ENCODE measurements around the gene ZNF282.

ZNF282 gene

DNA sequence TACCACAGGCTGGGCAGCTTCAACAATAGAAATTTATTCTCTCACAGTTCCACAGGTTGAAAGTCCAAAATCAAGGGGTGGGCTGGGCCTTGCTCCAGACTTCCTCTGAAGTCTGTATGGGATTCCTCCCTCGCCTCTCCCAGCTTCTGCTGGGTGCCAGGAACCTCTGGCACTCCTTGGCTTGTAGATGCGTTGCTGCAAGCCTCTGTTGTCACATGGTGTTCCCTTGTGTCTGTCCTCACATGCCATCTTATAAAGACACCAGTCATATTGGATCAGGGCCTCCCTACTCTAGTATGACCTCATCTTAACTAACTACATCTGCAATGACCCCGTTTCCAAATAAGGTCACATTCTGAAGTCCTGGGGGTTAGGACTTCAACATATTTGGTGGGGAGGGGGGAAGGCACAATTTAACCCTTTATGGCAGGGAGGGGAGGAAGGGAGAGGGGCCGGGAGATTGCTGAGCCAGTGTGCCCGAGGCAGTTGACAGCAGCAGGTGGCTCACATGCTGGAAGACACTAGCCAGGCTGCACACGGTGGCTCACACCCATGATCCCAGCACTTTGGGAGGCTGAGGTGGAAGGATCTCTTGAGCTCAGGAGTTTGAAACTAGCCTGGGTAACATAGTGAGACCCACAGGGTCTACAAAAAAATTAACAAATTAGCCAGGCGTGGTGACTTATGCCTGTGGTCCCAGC lies 18.8 kb downstream of the ZNF282 start:
- H3K4me2 ChIP-seq (ENCODE audit: low read length) = no peak overlapping the region
- no peaks in the 10 kb centered on the region for H3K9me3 ChIP-seq (ENCODE audit: insufficient read depth, low read length)
- H3K27ac ChIP-seq (ENCODE audit: low read length) = no peak overlapping the region
- H3K9ac ChIP-seq (ENCODE audit: low read length) = no peak overlapping the region
- no peak overlapping the region for H3K4me3 ChIP-seq (ENCODE audit: low read length)
- no peak for TF ChIP-seq EZH2phosphoT487 (IDR thresholded peaks at IDR 0.05; ENCODE audit: low read depth)
- TF ChIP-seq, protein P1, sequence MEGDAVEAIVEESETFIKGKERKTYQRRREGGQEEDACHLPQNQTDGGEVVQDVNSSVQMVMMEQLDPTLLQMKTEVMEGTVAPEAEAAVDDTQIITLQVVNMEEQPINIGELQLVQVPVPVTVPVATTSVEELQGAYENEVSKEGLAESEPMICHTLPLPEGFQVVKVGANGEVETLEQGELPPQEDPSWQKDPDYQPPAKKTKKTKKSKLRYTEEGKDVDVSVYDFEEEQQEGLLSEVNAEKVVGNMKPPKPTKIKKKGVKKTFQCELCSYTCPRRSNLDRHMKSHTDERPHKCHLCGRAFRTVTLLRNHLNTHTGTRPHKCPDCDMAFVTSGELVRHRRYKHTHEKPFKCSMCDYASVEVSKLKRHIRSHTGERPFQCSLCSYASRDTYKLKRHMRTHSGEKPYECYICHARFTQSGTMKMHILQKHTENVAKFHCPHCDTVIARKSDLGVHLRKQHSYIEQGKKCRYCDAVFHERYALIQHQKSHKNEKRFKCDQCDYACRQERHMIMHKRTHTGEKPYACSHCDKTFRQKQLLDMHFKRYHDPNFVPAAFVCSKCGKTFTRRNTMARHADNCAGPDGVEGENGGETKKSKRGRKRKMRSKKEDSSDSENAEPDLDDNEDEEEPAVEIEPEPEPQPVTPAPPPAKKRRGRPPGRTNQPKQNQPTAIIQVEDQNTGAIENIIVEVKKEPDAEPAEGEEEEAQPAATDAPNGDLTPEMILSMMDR (IDR thresholded peaks at IDR 0.05; ENCODE audit: low read depth, low read length) = no peak
- peaks cover 75% of the 10 kb centered on the region for H3K36me3 ChIP-seq (replicated peaks; ENCODE audit: low read depth, low read length)
- no peaks in the 10 kb centered on the region for H3K4me1 ChIP-seq (ENCODE audit: low read length)
- H3K79me2 ChIP-seq (ENCODE audit: low read length) = no peaks in the 10 kb centered on the region
- no peak overlapping the region for H2AFZ ChIP-seq (ENCODE audit: low read depth, low read length)
- no peaks in the 10 kb centered on the region for H4K20me1 ChIP-seq (ENCODE audit: insufficient read depth, low read length)
- no peaks in the 10 kb centered on the region for H3K27me3 ChIP-seq (ENCODE audit: low read depth, low read length)

DNA sequence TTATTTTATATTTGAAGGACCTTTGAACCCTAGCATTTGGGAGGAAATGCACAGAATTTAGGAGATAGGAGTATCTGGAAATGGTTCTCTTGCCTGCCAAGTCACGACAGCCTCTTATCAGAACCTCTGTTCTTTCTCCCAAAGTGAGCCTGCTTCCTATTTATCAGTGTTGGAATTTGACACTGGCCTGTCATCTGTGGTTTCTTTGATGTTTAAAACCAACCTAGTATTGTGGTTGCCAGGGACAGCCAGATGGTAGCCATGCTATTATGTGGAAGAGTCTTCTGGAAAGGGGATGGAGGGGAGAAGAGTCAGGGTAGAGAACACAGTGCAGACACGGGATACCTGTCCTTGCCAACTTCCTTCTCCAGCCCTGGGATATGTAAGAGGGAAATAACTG lies 21.1 kb downstream of the ZNF282 start:
- Histone ChIP-seq H3K27ac (ENCODE audit: low read length) (no peak overlapping the region), H3K9ac (ENCODE audit: low read length) (no peak overlapping the region), H4K20me1 (ENCODE audit: insufficient read depth, low read length) (no peaks in the 10 kb centered on the region), H3K79me2 (ENCODE audit: low read length) (no peaks in the 10 kb centered on the region), H2AFZ (ENCODE audit: low read depth, low read length) (no peak overlapping the region), H3K27me3 (ENCODE audit: low read depth, low read length) (no peaks in the 10 kb centered on the region), H3K4me3 (ENCODE audit: low read length) (no peak overlapping the region), H3K36me3 (replicated peaks; ENCODE audit: low read depth, low read length) (peaks cover 61% of the 10 kb centered on the region), H3K4me1 (ENCODE audit: low read length) (no peaks in the 10 kb centered on the region), H3K4me2 (ENCODE audit: low read length) (no peak overlapping the region), H3K9me3 (ENCODE audit: insufficient read depth, low read length) (no peaks in the 10 kb centered on the region)
- TF ChIP-seq, protein P1 (IDR thresholded peaks at IDR 0.05; ENCODE audit: low read depth, low read length) = no peak

DNA sequence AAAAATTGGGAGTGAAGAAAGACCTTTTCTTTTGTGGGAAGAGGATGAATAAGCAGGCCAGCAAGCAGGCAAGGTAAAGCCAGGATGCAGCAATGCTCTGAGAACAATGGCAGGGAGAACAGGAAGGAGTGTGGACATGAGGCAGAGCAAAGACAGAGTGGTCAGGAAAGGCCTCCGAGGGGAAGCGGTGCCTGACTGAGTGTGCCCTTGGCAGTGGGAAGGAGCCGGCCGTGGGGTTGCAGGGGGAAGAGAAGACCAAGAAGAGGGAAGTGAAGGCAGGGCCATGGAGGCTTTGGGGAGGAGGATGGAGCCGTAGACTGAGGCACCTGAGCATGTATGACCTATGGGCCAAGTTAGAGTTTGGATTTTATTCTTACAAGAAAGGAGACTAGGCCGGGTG lies 22.2 kb downstream of the ZNF282 start:
- H3K27ac ChIP-seq (ENCODE audit: low read length) = no peak overlapping the region
- peaks cover 56% of the 10 kb centered on the region for H3K36me3 ChIP-seq (replicated peaks; ENCODE audit: low read depth, low read length)
- TF ChIP-seq EZH2phosphoT487 (IDR thresholded peaks at IDR 0.05; ENCODE audit: low read depth) = no peak
- TF ChIP-seq, protein P1 (IDR thresholded peaks at IDR 0.05; ENCODE audit: low read depth, low read length) = no peak
- H2AFZ ChIP-seq (ENCODE audit: low read depth, low read length) = no peak overlapping the region
- H3K9ac ChIP-seq (ENCODE audit: low read length) = no peak overlapping the region
- H3K4me1 ChIP-seq (ENCODE audit: low read length) = no peaks in the 10 kb centered on the region
- no peaks in the 10 kb centered on the region for H3K9me3 ChIP-seq (ENCODE audit: insufficient read depth, low read length)
- H3K4me3 ChIP-seq (ENCODE audit: low read length) = no peak overlapping the region
- H3K79me2 ChIP-seq (ENCODE audit: low read length) = no peaks in the 10 kb centered on the region
- no peaks in the 10 kb centered on the region for H4K20me1 ChIP-seq (ENCODE audit: insufficient read depth, low read length)
- H3K27me3 ChIP-seq (ENCODE audit: low read depth, low read length) = no peaks in the 10 kb centered on the region
- no peak overlapping the region for H3K4me2 ChIP-seq (ENCODE audit: low read length)

DNA sequence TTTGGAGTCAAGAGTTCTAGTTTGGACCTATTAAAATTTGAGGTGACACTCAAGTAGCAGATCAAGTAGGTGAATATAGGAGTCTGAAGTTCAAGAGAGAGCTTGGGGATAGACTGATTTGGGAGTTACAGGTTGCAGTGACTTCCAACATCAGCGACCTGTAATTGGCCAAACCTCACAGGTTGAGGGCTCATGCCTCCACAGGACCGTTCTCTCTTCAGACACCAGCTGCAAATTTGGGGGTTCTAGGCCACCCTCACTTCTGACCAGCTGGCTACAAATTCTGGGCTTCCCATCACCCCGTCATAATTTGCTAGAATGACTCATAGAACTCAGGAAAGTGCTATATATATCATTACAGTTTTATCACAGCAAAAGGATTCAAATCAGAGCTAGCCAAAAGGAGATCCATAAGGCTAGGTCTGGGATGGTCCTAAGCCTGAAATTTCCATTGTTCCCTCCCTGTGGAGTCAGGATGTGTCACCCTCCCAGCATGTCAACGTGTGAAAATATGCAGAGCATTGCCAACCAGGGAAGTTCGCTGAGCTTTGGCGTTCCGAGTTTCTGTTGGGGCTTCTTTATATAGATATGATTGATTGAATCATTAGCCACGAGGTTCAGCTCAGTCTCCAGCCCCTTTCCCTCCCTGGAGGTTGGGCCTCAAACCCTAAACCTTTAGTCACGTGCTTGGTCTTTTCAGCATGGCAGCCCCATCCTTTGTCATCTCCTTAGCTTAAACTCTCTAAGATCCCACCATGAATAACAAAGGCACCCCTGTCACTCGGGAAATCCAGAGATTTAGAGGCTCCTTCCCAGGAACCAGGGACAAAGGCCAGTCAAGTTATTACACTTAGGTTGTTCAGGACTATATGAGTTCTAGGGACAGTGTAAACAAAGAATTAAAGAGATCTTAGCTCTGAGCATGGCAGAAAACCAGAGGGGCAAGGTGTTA lies 23.4 kb downstream of the ZNF282 start:
- Histone ChIP-seq H3K9ac (ENCODE audit: low read length) (no peak overlapping the region), H3K79me2 (ENCODE audit: low read length) (no peaks in the 10 kb centered on the region), H3K36me3 (replicated peaks; ENCODE audit: low read depth, low read length) (peaks cover 48% of the 10 kb centered on the region), H3K27me3 (ENCODE audit: low read depth, low read length) (no peaks in the 10 kb centered on the region), H4K20me1 (ENCODE audit: insufficient read depth, low read length) (no peaks in the 10 kb centered on the region), H3K4me2 (ENCODE audit: low read length) (no peak overlapping the region), H3K4me3 (ENCODE audit: low read length) (no peak overlapping the region), H3K27ac (ENCODE audit: low read length) (no peak overlapping the region), H2AFZ (ENCODE audit: low read depth, low read length) (no peak overlapping the region), H3K9me3 (ENCODE audit: insufficient read depth, low read length) (no peaks in the 10 kb centered on the region), H3K4me1 (ENCODE audit: low read length) (no peaks in the 10 kb centered on the region)
- TF ChIP-seq, protein P1 (IDR thresholded peaks at IDR 0.05; ENCODE audit: low read depth, low read length) = no peak
- no peak for TF ChIP-seq EZH2phosphoT487 (IDR thresholded peaks at IDR 0.05; ENCODE audit: low read depth)

All from OCI-LY3 (cell line).